ENCODE results near the gene PCNA.

PCNA gene

GRCh38 chr20:5140195-5140594, 20.4 kb upstream of the PCNA start:
- no peak overlapping the region for H3K4me3 ChIP-seq (ENCODE audit: low read depth, low read length)
- no peak overlapping the region for H3K9ac ChIP-seq (ENCODE audit: low read length)
- H3K9me3 ChIP-seq (ENCODE audit: control insufficient read depth, insufficient read depth, low read depth, low read length), result no peaks in the 10 kb centered on the region
- peaks cover 3% of the 10 kb centered on the region; the same call in 1 of the 2 replicates for H3K36me3 ChIP-seq (ENCODE audit: control insufficient read depth, insufficient read depth, low read length)
- no peaks in the 10 kb centered on the region for H3K27me3 ChIP-seq (ENCODE audit: control insufficient read depth, insufficient read depth, low read length)
- no peak overlapping the region for H3K27ac ChIP-seq (ENCODE audit: low read depth, low read length)
- peaks cover 13% of the 10 kb centered on the region; the same call in 1 of the 2 replicates for H3K4me1 ChIP-seq (ENCODE audit: control insufficient read depth, insufficient read depth, low read length)

GRCh38 chr20:5136096-5136495, 16.3 kb upstream of the PCNA start:
- Histone ChIP-seq H3K27ac (ENCODE audit: low read depth, low read length) (0 out of 2 replicates have a peak overlapping the region, but pooled peaks have one; percentile 10), H3K4me1 (ENCODE audit: control insufficient read depth, insufficient read depth, low read length) (peaks cover 14% of the 10 kb centered on the region; the same call in 1 of the 2 replicates), H3K9ac (ENCODE audit: low read length) (no peak overlapping the region)

GRCh38 chr20:5135363-5136012, 15.7 kb upstream of the PCNA start:
- Histone ChIP-seq H3K27ac (ENCODE audit: low read depth, low read length) (0 out of 2 replicates have a peak overlapping the region, but pooled peaks have one; percentile 10), H3K27me3 (ENCODE audit: control insufficient read depth, insufficient read depth, low read length) (no peaks in the 10 kb centered on the region), H3K9ac (ENCODE audit: low read length) (no peak overlapping the region)

More at GRCh38 chr20:5136096-5136495, 16.3 kb upstream of the PCNA start:
- H3K27me3 ChIP-seq (ENCODE audit: control insufficient read depth, insufficient read depth, low read length), result no peaks in the 10 kb centered on the region
- no peaks in the 10 kb centered on the region for H3K9me3 ChIP-seq (ENCODE audit: control insufficient read depth, insufficient read depth, low read depth, low read length)
- H3K4me3 ChIP-seq (ENCODE audit: low read depth, low read length), result no peak overlapping the region
- H3K36me3 ChIP-seq (ENCODE audit: control insufficient read depth, insufficient read depth, low read length), result no peaks in the 10 kb centered on the region

GRCh38 chr20:5133998-5134397, 14.2 kb upstream of the PCNA start:
- Histone ChIP-seq H3K9me3 (ENCODE audit: control insufficient read depth, insufficient read depth, low read depth, low read length) (no peaks in the 10 kb centered on the region), H3K9ac (ENCODE audit: low read length) (no peak overlapping the region), H3K36me3 (ENCODE audit: control insufficient read depth, insufficient read depth, low read length) (no peaks in the 10 kb centered on the region), H3K27me3 (ENCODE audit: control insufficient read depth, insufficient read depth, low read length) (no peaks in the 10 kb centered on the region), H3K4me3 (ENCODE audit: low read depth, low read length) (no peak overlapping the region), H3K4me1 (ENCODE audit: control insufficient read depth, insufficient read depth, low read length) (peaks cover 14% of the 10 kb centered on the region; the same call in 1 of the 2 replicates), H3K27ac (ENCODE audit: low read depth, low read length) (no peak overlapping the region)

More at GRCh38 chr20:5135363-5136012, 15.7 kb upstream of the PCNA start:
- H3K9me3 ChIP-seq (ENCODE audit: control insufficient read depth, insufficient read depth, low read depth, low read length), result no peaks in the 10 kb centered on the region
- H3K4me1 ChIP-seq (ENCODE audit: control insufficient read depth, insufficient read depth, low read length), result peaks cover 14% of the 10 kb centered on the region; the same call in 1 of the 2 replicates
- no peak overlapping the region for H3K4me3 ChIP-seq (ENCODE audit: low read depth, low read length)
- no peaks in the 10 kb centered on the region for H3K36me3 ChIP-seq (ENCODE audit: control insufficient read depth, insufficient read depth, low read length)

- H3K4me1 ChIP-seq (ENCODE audit: control insufficient read depth, insufficient read depth, low read length), result peaks cover 13% of the 10 kb centered on the region; the same call in 1 of the 2 replicates
- no peaks in the 10 kb centered on the region for H3K9me3 ChIP-seq (ENCODE audit: control insufficient read depth, insufficient read depth, low read depth, low read length)
- H3K4me3 ChIP-seq (ENCODE audit: low read depth, low read length), result no peak overlapping the region
- no peak overlapping the region for H3K9ac ChIP-seq (ENCODE audit: low read length)
- no peak overlapping the region for H3K27ac ChIP-seq (ENCODE audit: low read depth, low read length)
- H3K36me3 ChIP-seq (ENCODE audit: control insufficient read depth, insufficient read depth, low read length), result no peaks in the 10 kb centered on the region
- H3K27me3 ChIP-seq (ENCODE audit: control insufficient read depth, insufficient read depth, low read length), result no peaks in the 10 kb centered on the region
These were observed 11.7 kb upstream of the PCNA start for GRCh38 chr20:5131502-5131901.

GRCh38 chr20:5128886-5129285, 9.1 kb upstream of the PCNA start:
- Histone ChIP-seq H3K27ac (ENCODE audit: low read depth, low read length) (no peak overlapping the region), H3K4me3 (ENCODE audit: low read depth, low read length) (no peak overlapping the region), H3K4me1 (ENCODE audit: control insufficient read depth, insufficient read depth, low read length) (no peaks in the 10 kb centered on the region), H3K9me3 (ENCODE audit: control insufficient read depth, insufficient read depth, low read depth, low read length) (no peaks in the 10 kb centered on the region), H3K9ac (ENCODE audit: low read length) (no peak overlapping the region), H3K27me3 (ENCODE audit: control insufficient read depth, insufficient read depth, low read length) (no peaks in the 10 kb centered on the region), H3K36me3 (ENCODE audit: control insufficient read depth, insufficient read depth, low read length) (no peaks in the 10 kb centered on the region)

GRCh38 chr20:5127859-5128424, 8.2 kb upstream of the PCNA start:
- H3K4me3 ChIP-seq (ENCODE audit: low read depth, low read length), result peak overlapping the region; percentile 74
- no peaks in the 10 kb centered on the region for H3K4me1 ChIP-seq (ENCODE audit: control insufficient read depth, insufficient read depth, low read length)
- no peaks in the 10 kb centered on the region for H3K9me3 ChIP-seq (ENCODE audit: control insufficient read depth, insufficient read depth, low read depth, low read length)
- no peak overlapping the region for H3K27ac ChIP-seq (ENCODE audit: low read depth, low read length)
- peak overlapping the region; percentile 60 for H3K9ac ChIP-seq (ENCODE audit: low read length)
- no peaks in the 10 kb centered on the region for H3K27me3 ChIP-seq (ENCODE audit: control insufficient read depth, insufficient read depth, low read length)
- no peaks in the 10 kb centered on the region for H3K36me3 ChIP-seq (ENCODE audit: control insufficient read depth, insufficient read depth, low read length)

- Histone ChIP-seq H3K9me3 (ENCODE audit: control insufficient read depth, insufficient read depth, low read depth, low read length) (no peaks in the 10 kb centered on the region), H3K36me3 (ENCODE audit: control insufficient read depth, insufficient read depth, low read length) (no peaks in the 10 kb centered on the region), H3K27ac (ENCODE audit: low read depth, low read length) (peak overlapping the region; percentile 65), H3K4me3 (ENCODE audit: low read depth, low read length) (peak overlapping the region; percentile 74), H3K27me3 (ENCODE audit: control insufficient read depth, insufficient read depth, low read length) (no peaks in the 10 kb centered on the region), H3K9ac (ENCODE audit: low read length) (peak overlapping the region; percentile 60), H3K4me1 (ENCODE audit: control insufficient read depth, insufficient read depth, low read length) (no peaks in the 10 kb centered on the region)
These were observed 7.6 kb upstream of the PCNA start for GRCh38 chr20:5127204-5127858.

- H3K36me3 ChIP-seq (ENCODE audit: control insufficient read depth, insufficient read depth, low read length), result no peaks in the 10 kb centered on the region
- H3K27ac ChIP-seq (ENCODE audit: low read depth, low read length), result peak within 1 kb of the TSS; percentile 65
- no peaks in the 10 kb centered on the region for H3K27me3 ChIP-seq (ENCODE audit: control insufficient read depth, insufficient read depth, low read length)
- H3K4me1 ChIP-seq (ENCODE audit: control insufficient read depth, insufficient read depth, low read length), result no peaks in the 10 kb centered on the region
- peak within 1 kb of the TSS; percentile 74 for H3K4me3 ChIP-seq (ENCODE audit: low read depth, low read length)
- peak within 1 kb of the TSS; percentile 60 for H3K9ac ChIP-seq (ENCODE audit: low read length)
- H3K9me3 ChIP-seq (ENCODE audit: control insufficient read depth, insufficient read depth, low read depth, low read length), result no peaks in the 10 kb centered on the region
These were observed 6.9 kb upstream of the PCNA start, which contains the start of gene CDS2 for GRCh38 chr20:5126512-5127203. CDS2 (plus strand) TSS chr20:5127008; CDS start chr20:5127093, 85 bp downstream.

GRCh38 chr20:5122873-5123260, 3.1 kb upstream of the PCNA start:
- Histone ChIP-seq H3K9ac (ENCODE audit: low read length) (no peak overlapping the region), H3K27ac (ENCODE audit: low read depth, low read length) (no peak overlapping the region)

More at GRCh38 chr20:5122873-5123260, 3.1 kb upstream of the PCNA start:
- H3K36me3 ChIP-seq (ENCODE audit: control insufficient read depth, insufficient read depth, low read length), result peaks cover 13% of the 10 kb centered on the region
- H3K9me3 ChIP-seq (ENCODE audit: control insufficient read depth, insufficient read depth, low read depth, low read length), result no peaks in the 10 kb centered on the region
- no peak overlapping the region for H3K4me3 ChIP-seq (ENCODE audit: low read depth, low read length)
- no peaks in the 10 kb centered on the region for H3K4me1 ChIP-seq (ENCODE audit: control insufficient read depth, insufficient read depth, low read length)
- no peaks in the 10 kb centered on the region for H3K27me3 ChIP-seq (ENCODE audit: control insufficient read depth, insufficient read depth, low read length)

Data from HUES6 (cell line).